CD4-positive, alpha-beta T cell treated with Interleukin-2 at 100 ng/mL for 4 hours (primary cell): ENCODE results near the gene POLR1G.
"Not testable (repeated sequence)": the region's sequence is repeated elsewhere in the genome, so short reads cannot be mapped to it uniquely, and the experiment has no call there.

Experiments
- DNase-seq: peaks from one replicate; pipeline ENCODE4 v3.0.0-alpha.2; 2020; ENCODE audit warnings: low spot score

Gene POLR1G

DNA sequence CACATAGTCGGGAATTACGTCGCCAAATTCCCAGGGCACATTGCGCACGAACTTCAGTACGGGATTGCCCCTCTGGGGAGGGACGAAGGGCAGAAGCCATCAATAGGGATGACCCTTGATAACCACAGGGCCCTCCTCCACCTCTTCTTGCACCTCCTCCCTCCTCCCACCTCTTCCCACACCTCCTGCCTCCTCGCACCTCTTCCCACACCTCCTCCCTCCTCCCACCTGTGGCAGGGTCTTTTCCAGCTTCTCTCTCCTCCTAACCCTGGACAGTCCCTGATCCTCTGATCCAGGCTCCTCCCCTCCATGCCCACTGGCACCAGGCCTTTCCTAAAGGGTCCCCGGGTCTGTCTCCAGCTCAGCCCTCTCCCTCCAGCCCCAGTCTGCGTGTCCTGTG, 13.9 kb downstream of the POLR1G start:
- DNase-seq = no peak

DNA sequence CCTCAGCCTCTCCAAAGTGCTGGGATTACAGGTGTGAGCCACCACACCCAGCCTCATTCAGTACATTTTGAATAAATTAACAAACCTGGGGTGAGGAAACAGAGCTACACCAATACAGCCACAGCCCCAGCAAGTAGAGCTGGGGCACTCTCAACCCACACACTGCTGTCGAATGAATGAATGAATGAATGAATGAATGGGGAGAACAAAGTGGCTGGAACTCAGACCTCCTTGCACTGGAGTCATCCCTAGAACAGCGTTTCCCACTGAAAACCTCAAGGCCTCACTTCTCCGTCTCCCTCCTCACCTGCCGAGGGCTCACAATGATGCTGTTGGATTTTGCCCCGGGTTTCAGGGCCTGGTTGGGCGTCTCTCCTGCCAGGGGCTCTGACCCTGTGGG, 14.4 kb downstream of the POLR1G start:
- no peak for DNase-seq

DNA sequence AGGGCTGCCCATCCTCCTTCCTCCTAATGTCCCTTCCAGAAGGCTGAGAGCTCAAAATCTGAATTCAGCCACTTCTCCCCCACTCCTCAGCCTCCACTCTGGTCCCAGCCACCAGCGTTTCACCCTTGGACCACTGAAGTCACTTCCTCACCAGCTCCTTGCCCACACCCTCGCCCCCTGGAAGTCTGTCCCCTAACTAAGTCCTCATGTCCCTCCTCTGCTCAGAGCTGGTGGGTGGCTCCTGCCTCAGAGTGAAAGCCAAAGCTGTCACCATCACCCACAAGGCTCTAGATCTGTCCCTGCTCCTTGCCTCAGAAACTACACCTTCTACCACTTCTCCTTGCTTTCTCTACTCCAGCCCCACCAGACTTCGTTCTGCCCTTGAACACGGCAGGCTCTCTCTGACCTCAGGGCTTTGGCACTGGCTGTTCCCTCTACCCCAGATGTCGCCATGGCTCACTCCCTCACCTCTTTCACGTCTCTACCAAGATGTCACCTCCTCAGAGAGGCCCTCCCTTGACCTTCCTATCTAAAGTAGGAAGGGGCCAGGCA, 15.6 kb downstream of the POLR1G start:
- no peak for DNase-seq

DNA sequence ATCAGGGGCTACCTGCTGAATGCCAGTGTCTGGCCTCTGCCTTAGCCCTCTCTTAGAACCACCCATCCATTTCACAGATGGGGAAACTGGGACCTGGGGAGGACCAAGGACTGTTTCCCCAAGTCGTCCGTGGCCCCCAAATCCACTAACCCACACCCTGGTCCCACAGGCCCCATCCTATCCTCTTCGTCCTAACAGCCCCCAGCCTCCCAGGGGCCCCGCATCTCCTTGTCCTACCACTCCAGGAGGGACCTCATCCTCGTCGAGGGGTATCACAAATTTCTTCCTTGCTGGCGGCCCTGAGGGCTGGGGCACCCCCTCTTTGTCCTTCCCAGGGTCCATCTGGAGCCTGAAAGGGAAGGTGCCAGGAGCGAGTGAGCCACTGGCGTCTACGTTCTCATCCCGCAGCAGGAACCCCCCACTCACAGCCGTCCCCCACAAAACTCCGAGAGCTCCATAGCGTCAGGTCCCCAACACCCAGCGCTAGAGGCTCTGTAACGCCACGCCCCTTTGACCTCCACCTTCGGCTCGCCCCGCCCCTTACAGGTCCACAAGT, 16.7 kb downstream of the POLR1G start:
- DNase-seq = peak; percentile 85

DNA sequence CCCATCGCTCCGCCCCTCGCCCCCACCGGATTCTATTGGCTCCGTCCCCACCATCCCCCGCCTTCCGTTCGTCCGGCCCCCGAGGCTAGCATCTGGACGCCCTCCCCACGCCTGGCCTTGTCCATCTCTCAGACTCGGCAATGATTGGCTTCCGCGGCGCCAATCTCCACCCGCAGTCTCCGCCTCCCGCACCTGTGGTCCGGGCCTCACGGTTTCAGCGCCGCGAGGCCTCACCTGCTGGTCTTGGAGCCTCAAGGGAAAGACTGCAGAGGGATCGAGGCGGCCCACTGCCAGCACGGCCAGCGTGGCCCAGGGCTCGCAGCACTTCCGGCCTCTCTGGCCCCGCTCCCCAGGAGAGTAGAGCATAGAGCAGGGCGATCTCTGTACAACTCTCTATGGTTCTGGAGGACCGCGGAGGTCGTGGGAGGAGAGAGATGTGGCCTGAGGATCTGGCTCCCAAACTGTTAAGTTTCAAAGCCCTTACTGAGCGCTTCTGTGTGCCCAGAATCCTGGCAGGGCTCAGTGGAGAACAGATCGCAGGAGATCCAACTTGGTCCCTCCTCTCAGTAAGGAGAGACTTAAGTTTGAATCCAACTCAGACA, 17.2 kb downstream of the POLR1G start, which contains the start of gene ERCC1:
Gene ERCC1 (minus strand): TSS at position 329 of the 602 bp plus-strand sequence. CDS start 543 bp downstream, outside the sequence.
- peak; percentile 63 for DNase-seq

DNA sequence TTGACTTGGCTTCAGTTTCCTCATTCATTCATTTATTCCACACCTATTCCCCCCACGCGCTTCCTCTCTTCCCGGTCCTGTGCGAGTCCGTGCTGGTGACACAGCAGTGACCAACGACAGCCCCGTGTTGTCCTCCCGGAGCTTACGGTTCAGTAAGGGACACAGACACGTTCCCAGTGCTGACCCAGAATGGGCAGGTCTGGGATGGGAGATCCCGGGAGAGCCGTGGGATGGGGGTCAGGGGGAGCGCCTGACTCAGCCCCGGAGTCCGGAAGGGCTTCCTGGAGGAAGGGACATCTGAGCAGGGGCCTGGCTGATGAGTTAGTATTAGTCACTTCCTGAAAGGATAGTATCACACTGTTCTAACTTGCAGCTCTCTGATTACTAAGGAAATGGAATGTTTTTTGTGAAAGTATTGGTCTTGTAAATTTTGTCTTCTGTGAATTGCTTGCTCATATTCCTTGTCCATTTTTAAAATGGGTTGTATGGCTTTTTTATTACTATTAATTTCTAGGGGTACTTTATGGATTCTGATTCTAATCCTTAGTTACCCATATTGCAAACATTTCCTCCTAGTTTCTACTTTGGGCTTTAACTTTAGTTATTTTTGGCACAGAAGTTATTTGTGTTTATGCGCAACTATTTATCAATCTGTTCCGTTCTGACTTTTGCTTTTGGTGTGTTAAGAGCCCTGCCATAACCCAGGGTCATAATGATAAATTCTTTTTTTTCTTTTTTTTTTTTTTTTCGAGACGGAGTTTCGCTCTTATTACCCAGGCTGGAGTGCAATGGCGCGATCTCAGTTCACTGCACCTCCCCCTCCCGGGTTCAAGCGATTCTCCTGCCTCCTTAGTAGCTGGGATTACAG, 18.0 kb downstream of the POLR1G start:
- peak; percentile 43 for DNase-seq

DNA sequence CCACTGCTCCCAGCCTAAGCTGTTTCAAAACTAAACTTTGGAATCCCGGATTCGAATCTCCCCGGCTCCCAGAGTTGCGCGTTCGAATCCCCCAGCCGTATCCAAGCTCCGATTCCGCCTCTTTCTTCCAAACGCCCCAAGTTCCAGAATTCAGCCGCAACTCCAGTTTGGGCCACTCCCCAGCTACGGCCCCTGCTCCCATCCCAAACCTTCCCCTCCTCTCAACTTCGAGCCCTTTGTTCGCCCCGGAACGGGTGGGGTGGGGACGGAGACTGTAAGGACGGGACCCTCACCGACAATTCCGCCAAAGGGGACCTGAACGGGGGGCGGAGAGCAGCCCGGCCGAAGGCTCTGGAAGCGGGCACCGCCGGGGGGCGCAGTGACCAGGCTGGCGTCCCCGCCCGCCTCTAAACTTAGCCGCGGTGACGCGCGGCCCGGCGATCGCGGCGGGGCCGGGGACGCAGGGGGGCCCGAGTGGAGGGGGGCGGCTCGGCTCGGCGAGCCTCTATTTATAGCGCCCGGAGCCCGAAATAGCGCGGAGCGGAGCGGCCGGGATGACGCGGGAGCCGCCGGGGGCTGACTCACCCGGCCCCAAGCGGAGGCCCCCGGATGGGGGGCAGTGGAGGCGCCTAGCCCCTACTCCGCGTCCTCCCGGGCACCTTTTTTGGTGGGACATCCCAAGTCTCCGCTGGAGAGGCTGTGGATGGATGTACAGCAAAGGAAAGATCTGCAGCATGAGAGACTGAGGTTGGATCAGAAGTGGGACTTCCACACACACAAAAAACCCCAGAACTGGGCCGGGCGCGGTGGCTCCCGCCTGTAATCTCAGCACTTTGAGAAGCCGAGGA, 22.2 kb downstream of the POLR1G start:
- no peak for DNase-seq

DNA sequence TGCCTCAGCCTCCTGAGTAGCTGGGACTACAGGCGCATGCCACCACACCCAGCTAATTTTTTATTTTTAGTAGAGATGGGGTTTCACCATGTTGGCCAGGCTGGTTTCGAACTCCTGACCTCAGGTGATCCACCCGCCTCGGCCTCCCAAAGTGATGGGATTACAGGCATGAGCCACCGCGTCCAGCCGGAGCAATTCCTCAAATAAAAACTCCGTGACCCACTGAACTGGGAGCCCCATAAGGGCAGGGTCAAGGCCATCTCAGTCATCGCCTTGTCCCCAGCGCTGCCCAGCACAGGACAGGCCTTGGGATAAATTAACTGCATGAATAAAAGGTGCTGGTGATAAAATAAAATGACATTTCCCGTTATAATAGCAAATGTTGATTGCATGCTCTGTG, 23.5 kb downstream of the POLR1G start:
- not testable (repeated sequence) for DNase-seq

DNA sequence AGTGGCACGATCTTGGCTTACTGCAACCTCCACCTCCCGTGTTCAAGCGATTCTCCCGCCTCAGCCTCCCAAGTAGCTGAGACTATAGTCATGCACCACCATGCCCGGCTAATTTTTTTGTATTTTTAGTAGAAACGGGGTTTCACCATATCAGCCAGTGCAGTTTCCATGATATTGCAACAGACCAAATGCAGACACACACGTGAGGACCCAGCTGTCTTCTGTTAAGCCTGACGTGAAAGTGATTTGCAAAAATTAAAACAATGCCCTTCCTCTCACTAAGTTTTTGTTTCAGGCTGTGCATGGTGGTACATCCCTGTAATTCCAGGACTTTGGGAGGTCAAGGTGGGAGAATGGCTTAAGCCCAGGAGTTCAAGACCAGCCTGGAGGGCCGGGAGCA, 24.6 kb downstream of the POLR1G start:
- not testable (repeated sequence) for DNase-seq

DNA sequence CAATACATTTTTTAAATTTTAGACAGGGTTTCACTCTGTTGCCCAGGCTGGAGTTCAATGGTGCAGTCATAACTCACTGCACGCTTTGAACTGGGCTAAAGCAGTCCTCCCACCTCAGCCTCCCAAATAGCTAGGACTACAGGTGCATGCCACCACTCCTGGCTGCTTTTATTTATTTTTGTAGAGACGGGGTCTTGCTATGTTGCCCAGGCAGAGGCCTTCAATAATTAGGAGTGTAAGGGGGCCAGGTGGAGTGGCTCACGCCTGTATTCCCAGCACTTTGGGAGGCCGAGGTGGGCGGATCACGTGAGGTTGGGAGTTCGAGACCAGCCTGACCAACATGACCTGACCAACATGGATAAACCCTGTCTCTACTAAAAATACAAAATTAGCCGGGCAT, 26.1 kb downstream of the POLR1G start:
- DNase-seq = not testable (repeated sequence)

DNA sequence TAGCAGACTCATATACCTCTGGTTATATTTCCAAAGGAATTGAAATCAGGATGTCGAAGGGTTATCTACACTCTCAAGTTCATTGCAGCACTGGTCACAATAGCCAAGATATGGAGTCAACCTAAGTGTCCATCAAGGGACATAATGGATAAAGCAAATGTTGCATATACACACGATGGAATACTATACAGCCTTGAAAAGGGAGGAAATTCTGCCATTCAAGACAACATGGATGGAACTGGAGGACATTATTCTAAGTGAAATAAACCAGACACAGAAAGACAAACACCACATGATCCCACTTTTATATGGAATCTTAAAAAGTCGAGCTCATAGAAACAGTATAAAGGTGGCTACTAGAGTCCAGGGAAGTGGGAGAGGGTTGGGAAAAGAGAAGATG, 30.9 kb downstream of the POLR1G start:
- no peak for DNase-seq

DNA sequence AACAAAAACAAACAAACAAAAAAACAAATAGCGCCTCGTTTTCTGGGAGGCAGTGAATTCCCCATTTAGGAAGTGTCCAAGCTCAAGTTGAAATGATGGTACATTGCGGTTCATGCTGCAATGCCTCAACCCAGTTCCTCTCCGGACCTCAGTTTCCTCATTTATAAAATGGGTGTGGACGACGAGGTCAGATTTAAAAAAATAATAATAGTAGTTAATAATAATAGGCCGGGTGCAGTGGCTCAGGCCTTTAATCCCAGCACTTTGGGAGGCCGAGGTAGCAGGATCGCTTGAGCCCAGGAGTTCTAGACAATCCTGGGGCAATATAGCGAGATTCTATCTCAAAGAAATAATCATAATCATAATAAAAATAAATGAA, 32.7 kb downstream of the POLR1G start:
- DNase-seq = no peak

DNA sequence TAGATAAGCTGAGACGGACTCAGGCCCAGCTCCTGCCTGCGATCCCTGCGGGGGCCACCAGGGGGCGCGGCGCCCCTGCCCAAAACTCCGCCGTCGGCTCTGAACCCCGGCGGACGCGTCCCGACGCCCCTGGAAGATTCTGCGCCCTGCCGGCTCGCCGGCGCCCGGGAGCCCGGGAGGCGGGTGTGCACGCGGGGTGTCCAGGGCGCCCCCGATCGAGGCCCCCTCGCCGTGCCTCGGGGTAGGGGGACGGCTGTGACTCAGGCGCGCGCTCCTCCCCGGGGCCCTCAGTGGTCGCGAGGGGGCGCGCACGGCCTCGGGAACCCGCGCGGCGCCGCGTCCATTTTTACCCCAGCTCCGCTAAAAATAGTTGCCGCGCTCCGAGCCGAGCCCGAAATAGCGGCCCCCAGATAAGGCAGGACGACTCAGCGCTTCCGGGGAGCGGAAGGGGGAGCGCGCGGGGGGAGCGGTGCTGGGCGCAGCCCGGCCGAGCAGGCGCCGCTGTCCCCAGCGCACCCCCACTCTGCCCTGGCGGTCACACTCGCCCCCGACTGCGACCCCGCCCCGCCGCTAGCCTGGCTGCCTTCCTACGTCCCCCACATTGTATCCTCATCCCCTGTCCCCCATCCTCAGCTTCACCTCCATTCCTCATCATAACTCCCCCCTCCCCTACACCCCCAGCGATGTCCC, 33.3 kb downstream of the POLR1G start:
- peak; percentile 89 for DNase-seq

DNA sequence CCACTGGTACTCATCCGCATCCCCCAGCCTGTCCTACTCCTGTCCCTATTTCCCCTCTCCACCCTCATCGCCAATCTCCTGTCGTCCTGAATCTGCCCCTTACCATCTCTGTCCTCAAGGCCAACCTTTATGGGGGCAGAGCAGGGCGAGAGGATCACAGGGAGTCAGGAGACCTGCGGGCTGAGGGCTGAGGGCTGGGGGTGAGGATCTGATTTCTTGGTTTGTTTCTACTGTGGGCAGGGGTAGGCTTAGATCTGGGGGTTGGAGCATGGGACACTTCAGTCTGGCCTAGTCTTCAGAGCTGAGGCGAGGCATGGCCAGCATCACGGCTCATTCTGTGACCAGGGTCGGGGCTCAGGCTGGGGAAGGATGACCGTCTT, 33.8 kb downstream of the POLR1G start:
- DNase-seq = no peak

DNA sequence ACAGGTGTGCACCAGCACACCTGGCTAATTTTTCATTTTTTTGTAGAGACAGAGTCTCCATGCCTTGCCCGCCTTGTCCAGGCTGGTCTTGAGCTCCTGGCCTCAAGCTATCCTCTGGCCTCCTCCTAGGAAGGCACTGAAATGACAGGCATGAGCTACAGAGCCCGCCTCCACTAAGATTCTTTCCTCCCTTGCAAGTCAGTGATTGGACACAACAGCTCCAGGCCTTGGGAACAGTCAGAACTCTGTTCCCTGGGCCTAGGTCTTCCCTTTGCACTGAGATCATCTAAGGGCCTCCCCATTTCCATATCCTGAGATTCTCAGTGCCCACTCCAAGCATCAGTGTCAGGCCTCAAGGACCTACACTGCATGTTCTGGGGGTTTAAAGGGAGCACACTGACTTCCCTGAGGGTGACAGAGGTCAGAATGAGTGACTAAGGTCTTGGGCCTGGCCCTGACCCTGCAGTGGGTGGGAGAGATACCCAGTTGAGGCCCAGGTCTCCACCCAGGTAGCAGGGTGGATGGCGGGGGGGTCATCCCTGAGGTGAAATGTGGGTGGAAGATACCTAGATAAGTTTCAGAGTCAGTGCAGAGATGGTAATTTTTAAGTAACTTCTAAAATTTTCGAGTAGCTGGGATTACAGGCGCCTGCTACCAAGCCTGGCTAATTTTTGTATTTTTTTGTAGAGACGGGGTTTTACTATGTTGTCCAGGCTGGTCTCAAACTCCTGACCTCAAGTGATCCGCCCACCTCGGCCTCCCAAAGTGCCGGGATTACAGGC, 34.6 kb downstream of the POLR1G start:
- DNase-seq = no peak

DNA sequence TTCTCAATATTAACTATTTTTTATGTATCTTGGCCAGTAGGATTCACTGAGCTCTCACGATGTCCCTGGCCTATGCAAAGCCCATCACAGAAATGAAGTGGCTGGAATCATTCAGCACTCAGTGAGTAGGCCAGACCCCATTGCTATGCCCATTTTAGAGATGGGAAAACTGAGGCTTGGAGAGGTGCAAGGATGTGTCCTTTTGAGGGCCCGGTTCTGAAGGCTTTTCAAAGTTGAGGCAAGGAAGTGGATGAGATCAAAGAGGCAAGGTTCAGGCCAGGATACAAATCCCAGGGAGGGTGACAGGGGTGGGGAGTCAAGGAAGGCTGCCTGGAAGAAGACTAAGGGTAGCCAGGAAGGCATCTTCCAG, 35.9 kb downstream of the POLR1G start:
- DNase-seq = no peak

DNA sequence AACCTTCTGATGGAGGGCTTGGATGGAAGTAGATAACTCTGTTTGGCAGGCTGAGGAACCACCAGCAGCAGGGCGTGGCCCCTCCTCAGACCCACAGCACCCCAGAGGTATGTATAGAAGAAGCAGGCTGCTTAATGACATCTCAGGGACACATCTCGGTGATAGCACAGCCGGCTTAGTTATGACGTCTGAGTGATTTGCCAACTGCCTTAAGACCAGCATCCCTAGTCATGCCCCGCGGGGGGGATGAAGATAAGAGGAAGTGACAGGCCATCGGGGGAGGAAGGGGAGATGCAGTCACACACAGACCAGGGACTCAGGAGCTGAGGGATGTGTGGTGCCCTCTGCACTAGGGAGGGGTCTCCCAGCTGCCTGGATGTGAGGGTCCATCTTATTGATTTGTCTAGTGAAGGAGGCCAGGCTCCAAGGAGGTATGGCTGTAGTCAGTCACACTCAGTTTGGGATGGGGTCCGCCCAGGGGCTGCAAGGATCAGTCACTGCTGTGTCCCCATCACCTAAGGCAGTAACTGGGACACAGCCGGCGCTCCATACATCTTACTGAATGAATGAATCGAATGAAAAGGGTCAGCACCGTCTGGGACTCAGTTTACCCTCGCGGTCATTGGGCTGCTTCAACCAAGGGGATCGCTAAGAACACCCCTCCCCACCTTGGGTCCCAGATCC, 36.5 kb downstream of the POLR1G start:
- peak; percentile 61 for DNase-seq

DNA sequence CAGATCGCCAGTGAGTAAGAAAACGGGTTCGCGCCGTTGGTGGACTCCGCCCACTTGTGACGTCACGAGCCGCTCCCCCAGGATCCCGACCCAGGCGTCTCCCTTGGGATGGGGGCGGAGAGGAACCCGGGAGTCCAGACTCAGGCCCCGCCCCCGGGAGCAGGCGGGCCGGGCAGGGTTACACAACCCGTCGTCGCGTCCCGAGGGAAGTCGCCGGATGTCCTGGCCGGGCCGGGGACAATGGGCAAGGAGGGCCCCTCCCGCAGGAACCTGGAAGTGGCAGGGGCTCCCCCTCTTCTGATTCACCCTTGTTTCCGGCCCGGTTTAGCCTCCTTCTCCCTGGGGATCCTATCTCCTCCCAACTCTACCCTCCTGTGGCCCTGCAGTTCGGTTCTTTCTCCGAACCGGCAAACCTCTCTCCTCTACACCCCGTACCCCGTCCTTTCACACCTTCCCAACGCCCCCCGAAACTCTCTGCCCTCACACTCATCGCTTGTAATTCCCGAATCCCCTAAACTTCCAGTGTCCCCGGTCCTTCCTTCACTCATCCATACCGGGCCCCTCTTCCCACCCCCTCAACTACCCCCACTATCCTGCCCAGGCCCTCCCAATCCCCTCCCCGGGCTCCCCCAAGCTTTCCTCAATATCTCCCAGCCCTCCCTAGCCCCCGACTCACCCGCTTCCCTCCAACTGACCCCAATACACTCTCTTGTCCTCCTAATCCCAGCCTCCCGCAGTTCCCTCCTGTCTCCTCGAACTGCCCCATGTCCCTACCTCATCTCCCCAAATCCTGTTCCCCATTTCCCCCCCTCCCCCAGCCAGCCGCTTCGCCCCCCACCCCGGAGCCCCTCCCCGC, 37.2 kb downstream of the POLR1G start:
- DNase-seq = peak; percentile 57
